WI38 (cell line): ENCODE results near the gene SIPA1L3.

ENCODE experiments used
- H3K4me3 ChIP-seq: 2 replicates; pipeline ENCODE4 v1.5.1; 2011; ENCODE audit warnings: low read depth, mild to moderate bottlenecking, control low read depth, low read length
- CTCF ChIP-seq: IDR thresholded peaks from 2 replicates; pipeline ENCODE4 v1.5.1; 2012; ENCODE audit warnings: low read depth, mild to moderate bottlenecking, control low read depth, low read length

SIPA1L3 gene

GRCh38 chr19:38250821-38251563 is 344.0 kb downstream of the SIPA1L3 start:
- no peak overlapping the region for H3K4me3 ChIP-seq

GRCh38 chr19:38251564-38252051 is 344.6 kb downstream of the SIPA1L3 start:
- no peak overlapping the region for H3K4me3 ChIP-seq

More at GRCh38 chr19:38250821-38251563, 344.0 kb downstream of the SIPA1L3 start:
- no peak for TF ChIP-seq CTCF

GRCh38 chr19:38252385-38252784 is 345.4 kb downstream of the SIPA1L3 start:
- TF ChIP-seq CTCF: no peak
- no peak overlapping the region for H3K4me3 ChIP-seq

More at GRCh38 chr19:38251564-38252051, 344.6 kb downstream of the SIPA1L3 start:
- TF ChIP-seq CTCF: no peak

GRCh38 chr19:38252941-38253691 is 346.1 kb downstream of the SIPA1L3 start:
- H3K4me3 ChIP-seq: no peak overlapping the region
- no peak for TF ChIP-seq CTCF

- H3K4me3 ChIP-seq: no peak overlapping the region
- no peak for TF ChIP-seq CTCF
Observed at GRCh38 chr19:38253788-38254187, 346.8 kb downstream of the SIPA1L3 start.

- H3K4me3 ChIP-seq: peak overlapping the region; percentile 38
- TF ChIP-seq CTCF: no peak
Observed at GRCh38 chr19:38255383-38256014, 348.5 kb downstream of the SIPA1L3 start.
